Activated CD4-positive, alpha-beta T cell treated with anti-CD3 and anti-CD28 coated beads, Interleukin-2, amount 50 U/mL, for 24 hours (primary cell): ENCODE data around the gene NUDT16.
"Not testable (repeated sequence)": the region's sequence is repeated elsewhere in the genome, so short reads cannot be mapped to it uniquely, and the experiment has no call there.

Source experiments
- DNase-seq, 2 donors: peaks; one replicate each; pipeline ENCODE4 v3.0.0-alpha.2; 2020; ENCODE audit warnings: low read depth in 1 of 2, low spot score in 1 of 2

NUDT16 gene

DNA sequence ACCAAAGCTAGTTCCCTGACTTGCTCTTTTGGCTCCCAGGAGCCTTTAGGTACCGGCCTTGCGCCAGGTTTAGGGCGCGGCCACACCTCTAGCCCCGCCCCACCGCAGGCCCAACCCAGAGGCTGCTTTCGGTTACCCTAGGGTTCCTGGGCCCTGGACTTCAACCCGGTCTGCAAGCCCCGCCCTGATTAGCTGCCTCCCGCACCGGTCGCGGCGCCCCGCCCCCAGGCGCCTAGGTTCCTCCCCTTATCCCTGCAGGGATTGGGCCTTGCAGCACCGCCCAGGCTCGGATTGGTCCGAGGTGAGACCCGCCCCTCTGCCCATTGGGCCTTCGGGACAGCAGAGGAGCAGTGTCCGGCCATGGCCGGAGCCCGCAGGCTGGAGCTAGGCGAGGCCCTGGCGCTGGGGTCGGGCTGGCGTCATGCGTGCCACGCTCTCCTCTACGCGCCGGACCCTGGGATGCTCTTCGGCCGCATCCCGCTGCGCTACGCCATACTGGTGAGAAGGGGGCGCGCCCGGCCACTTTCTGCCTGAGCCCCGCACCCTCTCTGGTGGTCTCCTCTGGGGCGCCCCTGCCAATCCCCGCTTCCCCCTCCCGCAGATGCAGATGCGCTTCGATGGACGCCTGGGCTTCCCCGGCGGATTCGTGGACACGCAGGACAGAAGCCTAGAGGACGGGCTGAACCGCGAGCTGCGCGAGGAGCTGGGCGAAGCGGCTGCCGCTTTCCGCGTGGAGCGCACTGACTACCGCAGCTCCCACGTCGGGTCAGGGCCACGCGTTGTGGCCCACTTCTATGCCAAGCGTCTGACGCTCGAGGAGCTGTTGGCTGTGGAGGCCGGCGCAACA lies at the start of gene NUDT16:
TSS of gene NUDT16 (plus strand) at position 330 of the 847 bp plus-strand sequence. CDS start at position 361, 31 bp downstream.
- peak; percentile 89 to 92 for DNase-seq

DNA sequence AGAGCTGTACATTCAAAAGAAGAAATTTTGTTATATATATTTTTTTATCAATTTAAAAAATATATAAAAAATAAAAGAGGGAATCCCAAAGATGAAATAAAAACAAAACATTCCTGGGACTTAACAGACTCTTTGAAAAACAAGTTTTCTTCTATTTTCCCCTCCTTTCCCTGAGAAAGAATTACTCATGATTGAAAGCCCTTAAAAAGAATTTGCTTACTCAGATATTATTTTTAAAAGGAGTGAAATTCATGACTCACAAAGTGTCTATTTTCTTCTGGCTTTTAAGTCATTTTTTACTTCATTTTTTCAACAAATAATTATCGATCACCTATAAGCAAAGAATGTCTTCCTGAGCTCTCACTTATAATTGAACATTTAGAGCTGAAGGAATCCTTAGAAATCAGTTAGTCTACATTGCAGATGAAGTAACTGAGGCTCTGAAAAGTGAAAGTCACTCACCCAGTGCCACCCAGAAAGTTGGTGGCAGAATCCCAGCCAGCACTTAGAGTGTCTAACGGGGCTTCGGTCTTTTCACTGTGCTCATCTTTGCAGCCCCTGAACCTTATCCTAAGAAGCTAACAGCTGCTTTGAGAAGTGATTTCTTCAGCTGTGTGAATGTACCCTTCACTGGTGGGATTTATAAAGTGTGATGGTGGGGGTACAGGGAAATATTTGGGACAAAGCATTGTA lies 42.5 kb upstream of the NUDT16 start:
- DNase-seq, result no peak

DNA sequence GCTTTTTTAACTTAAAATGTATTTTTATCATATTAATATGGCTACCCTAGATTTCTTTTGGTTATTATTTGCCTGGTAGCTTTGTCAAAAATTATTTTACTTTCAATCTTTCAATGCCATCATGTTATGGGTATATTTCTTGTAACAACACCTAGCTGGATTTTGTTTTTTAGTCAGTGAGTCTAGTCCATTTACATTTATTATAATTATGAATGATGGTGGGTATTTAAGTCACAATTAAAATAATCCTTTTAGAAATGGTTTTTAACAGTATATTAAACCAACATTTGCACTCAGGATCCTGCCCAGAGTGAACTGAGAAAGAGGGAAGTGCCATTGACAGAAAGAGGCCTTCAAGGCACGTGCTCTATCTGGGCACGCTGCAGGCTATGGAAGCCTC lies 39.8 kb upstream of the NUDT16 start:
- no peak for DNase-seq

DNA sequence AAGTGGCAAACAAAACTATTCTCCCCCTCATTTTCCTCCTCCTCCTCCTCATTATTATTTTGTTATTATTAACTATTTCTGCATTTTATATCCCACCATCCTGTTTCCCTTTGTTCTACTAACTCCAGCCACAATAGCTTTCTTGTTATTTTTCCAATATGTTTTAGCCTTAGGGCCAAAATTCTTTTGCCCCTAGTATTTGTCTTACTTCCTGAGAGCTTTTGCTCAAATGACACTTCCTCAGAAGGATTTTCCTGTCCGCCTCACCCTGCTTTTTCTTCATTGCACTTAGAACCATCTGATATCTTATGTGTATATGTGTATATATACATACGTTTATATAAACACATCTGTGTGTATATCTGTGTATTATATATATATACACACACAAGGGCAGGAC lies 32.7 kb upstream of the NUDT16 start:
- DNase-seq, result no peak

DNA sequence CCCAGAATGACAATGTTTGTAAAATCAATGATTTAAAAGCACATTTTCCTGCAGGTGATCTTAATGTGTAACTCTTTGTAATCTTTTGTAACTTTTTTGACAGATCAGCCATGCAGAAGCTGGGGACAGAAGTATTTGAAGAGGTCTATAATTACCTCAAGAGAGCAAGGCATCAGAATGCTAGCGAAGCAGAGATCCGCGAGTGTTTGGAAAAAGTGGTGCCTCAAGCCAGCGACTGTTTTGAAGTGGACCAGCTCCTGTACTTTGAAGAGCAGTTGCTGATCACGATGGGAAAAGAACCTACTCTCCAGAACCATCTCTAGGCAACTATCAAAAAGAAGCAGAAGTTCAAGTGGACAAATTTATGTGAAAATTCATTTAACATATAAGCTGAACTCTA lies 32.1 kb upstream of the NUDT16 start:
- DNase-seq, result no peak

DNA sequence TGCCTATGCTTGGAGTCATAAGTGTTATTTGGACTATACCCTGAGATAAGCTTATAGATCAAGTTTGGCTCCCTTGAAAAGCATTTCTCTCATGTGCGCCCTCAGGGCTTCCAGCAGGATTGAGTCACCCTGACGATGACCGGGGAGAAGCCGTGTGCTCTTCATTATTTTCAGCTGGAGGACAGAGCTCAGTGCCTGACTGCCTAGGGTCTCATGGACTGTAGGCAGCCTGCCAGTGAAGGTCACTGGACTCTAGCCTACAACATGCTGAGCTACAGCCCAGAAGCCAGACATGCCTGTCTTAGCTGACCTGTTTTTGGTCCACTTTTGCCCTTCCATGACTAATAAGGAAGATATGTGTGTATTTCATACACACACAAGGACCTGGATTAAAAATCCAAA lies 31.6 kb upstream of the NUDT16 start:
- no peak for DNase-seq

DNA sequence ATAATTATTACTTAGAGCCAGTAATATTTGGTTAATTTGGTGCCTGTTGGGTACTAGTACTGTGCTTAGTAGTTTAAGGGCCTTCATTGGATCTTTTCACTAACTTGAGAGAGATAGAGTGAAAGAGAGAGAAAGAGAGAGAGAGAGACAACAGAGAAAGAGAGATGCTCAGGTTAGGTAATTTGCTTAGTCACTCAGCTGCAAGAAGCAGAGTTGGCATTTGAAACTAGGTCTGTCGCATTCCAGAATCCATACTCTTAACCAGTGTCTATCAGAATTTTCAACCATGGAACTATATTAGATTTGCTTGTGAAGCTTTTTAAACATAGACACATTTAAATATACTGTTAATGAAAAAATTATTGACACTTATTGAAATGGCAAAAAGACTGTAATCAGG lies 31.1 kb upstream of the NUDT16 start:
- no peak for DNase-seq

DNA sequence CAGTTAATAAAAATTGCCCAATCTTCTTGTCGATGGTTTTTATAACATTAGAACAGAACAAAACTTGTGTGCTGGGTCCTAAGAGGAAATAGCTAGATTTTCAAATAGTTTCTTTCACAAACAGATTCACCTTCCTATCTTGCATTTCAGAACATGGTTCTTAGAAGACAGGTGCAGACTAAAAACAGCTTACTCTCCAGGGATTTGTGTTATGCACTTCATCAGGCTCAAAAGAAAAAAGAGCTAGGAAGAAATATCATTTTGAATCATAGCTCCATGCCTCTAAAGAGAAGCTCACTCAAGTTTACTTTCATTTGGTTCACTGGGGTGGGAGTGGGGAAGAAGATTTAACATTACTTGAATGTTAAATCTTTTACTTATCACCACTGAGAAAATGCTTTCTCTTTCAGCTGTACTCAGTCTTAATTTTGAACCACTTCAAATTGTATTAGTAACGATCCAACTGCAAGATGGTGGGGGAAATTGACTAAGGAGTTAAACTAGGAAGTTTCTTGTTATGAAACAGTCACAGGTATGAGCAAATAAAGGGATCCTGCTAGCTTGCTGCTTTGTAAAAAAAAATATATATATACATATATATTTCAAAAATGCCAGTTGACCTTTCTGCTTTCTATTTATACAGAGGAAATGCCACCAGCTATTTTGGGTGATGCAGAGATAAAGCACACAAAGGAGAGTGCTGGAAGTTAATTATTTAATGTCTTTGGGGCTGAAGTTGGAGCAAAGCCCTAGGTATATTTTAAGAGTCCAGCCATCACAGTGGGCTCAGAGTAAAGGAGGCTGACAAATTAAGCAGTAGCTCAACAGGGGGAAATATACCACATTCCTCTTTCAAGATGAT lies 28.3 kb upstream of the NUDT16 start:
- DNase-seq, result no peak

DNA sequence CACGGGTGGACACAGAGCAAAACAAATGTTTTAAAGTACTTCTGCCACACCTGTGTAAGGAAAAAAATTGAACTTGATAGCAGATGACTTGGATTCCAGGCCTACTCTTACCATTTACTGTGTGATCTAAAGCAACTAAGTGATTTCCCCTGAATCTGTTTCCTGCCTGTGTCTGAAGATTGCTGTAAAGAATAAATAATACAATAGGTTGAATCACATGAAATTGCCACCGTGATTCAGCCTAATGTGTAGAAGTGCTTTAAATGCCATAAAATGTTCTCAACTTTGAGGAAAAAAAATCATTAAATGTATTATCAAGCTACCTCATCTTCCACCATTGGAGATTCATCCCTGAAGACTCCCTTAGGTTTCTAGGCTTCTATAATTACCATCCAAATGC lies 27.6 kb upstream of the NUDT16 start:
- DNase-seq, result no peak

DNA sequence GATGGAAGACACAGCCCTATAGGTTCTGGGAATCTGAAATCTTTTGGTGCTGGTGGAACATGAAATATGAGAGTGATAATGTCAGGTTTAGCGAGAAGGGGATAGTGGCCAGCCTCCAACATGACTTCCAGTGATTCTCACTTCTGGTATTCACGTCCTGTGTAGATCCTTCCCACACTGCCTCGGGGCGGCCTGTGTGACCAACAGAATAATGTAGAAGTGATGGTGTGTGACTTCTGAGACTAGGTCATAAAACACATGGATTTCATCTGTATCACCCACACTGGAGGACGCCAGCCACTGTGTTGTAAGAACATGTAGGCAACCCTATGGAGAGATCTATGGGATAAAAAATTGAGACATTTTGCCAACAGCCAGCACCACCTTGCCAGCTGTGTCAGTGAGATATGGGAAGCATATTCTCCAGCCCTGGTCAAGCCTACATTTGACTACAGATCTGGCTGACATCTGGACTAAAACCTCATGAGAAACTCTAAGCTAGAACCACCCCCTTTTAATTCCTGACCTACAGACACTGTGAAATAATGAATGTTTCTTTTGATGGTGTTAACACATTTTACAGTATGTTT lies 25.5 kb upstream of the NUDT16 start:
- no peak for DNase-seq

DNA sequence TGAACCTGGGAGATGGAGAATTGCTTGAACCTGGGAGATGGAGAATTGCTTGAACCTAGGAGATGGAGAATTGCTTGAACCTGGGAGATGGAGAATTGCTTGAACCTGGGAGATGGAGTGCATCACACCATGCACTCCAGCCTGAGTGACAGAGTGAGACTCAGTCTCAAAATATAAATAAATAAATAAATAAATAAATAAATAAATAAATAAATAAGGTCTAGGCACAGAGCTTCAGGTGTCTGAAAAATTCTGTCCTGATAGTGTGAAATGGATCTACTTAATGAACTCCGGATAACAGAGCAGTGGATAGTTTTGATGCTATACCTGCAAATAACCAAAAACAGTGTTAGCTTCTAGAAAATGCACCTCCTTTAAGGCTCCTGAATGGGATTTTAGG lies 24.3 kb upstream of the NUDT16 start:
- no peak for DNase-seq

DNA sequence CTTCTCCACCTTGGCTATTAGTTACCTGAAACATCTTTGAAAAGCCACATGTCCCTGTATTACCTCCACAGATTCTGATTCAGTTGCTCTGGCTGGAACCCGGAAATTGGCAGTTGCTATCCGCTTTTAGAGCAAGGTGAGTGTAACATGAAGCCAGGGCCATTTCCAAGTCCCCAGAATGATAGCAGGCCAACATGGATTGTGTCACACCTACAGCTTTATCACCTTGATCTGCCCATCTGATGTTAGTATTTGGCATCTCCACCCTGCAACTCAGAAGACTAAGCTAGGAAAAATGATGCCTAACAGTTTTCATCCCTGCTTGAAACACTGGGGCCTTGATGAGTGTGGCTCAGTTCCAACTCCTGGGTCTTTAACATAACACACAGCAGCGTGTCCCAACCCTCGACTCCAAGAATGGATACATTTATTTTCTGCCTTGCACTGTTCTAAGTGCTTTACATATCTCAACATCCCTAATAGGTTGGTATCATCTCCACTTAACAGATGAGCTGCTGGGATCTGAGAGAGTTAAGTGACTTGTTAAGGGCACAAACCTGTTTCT lies 21.3 kb upstream of the NUDT16 start:
- DNase-seq, result no peak

DNA sequence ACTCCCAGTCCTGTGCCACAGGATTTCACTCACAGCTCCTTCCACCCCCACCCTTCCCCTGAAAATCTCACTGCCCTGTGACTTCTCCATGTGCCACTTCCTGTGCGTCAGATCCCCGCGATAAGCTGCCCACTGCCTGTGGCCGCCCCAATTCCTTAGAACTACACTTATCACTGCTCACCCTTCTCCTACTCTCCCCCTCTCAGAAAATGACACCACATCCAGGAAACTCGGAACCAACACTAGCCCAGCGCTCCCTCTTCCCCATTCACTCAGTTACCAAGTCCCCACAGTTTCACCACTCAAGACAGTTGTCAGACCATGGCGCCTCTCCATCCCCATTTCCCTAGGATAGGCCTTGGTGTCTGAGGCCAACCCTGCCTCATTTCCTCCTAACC lies 20.5 kb upstream of the NUDT16 start:
- not testable (repeated sequence) for DNase-seq

DNA sequence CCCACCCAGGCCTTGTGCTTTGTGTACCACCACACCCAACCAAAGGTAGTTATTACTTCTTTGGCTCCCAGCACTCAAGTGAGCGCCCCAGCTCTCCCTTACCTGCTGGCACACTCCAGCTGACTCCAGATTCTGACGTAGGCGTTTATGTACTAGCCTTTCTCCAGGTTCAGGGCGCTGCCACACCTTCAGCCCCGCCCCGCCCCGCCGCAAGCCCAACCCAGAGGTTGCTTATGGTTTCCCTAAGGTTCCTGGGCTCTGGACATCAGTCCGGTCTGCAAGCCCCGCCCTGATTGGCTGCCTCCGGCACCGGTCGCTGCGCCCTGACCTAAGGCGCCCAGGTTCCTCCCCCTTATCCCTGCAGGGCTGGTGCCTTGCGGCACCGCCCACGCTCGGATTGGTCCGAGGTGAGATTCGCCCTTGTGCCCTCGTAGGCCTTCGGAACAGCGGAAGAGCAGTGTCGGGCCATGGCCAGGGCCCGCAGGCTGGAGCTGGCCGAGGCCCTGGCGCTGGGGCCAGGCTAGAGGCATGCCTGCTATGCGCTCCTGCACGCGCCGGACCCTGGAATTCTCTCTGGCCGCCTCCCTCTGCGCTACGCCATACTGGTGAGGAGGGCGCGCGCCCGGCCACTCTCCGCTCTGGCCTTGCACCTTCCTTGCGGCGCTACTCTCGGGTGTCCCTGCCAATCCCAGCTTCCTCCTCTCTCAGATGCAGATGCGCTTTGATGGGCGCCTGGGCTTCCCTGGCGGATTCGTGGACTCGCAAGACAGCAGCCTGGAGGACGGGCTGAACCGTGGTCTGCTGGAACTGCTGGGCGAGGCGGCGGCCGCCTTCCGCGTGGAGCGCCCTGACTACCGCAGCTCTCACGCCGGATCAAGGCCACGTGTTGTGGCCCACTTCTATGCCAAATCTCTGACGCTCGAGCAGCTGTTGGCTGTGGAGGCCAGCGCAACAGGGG lies 19.8 kb upstream of the NUDT16 start:
- no peak for DNase-seq

DNA sequence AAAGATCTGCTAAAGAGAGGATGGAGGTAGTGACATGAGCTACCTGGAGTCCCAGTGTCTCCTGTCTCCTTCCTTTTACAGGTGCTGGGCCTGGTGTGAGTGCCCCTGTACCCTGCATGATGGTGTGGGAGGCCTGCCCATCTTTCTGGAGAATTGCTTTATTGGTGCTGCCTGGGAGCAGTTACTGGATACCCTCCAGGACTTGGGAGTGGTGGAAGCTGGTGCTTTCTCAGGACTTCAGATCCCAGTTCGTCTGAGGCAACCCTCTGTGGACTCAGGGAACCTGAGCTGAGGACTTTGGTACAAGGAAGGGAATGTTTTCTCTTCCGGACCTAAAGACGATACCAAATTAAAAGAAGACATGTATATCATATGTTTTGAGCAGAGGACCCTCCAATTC lies 18.3 kb upstream of the NUDT16 start:
- DNase-seq, result no peak

DNA sequence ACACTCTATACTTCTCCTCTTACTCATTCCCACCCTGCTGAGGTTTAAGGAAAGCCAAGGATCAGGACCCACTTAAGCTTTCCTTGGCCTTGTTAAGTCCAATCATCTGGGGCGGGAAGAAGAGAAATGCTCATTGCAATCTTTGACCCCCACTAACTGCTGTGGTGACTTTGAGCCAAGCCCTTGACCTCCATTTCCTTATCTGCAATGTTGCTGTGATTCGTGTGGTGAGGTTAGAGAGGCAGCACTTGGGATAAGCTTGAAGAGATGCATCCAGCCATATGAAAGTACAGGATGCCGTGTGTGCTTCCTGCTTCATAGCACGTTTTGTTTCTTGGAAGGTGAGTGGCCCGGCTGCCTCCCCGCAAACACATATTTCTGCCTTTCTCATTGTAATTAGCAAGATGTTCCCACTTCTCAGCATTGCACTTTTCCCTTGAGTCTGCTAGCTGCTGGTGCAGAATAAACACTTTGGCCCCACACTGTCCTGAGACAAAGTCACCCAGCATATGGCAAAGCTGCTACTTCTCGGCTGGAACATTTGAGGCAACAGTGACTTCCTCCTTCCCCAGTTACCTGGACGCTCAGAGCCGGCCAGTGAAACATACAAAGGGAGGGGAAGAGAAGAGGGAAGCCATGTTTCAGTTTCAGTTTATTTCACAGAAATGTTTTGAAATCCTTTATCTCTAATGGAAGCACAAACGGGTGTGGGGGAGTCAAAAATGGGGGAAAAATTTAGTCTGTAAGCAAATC lies 10.5 kb upstream of the NUDT16 start:
- DNase-seq, result no peak

DNA sequence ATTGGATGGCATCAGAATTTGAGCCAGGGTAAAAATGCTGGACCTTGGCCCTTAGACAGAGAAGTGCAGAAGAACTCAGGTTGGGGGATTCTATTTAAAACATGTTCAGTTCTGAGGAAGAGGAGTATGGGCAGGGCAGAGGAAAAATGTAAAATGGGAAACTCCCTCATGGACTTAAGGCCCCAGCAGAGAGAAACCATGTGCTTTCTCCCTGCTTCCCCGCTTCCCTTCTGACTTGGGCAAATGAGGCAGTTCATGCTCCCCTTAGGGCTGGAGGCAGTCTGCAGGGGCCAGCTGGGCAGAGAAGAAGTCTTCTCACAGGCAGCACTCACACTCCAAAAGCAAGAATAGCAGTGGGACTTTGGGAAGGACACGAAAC lies 9.9 kb upstream of the NUDT16 start:
- no peak for DNase-seq

DNA sequence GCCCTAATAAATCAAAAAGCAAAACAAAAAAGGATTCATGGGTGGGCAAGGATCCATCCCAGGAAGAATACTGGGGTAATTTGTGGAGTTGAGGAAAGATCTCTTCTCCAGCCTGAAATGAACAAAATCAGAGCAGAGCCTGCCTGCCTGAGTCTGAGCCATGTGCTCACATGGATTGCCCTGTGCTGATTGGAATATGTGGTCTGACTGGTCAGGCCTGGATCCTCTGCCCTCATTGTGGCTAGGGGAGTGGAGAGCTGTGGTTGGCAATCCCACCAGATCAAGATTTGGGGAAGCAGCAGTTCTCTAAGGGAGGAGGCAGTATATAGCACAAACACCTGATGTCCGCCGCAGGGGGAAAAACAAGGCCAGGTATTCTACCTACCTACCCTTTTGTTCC lies 6.8 kb upstream of the NUDT16 start:
- DNase-seq, result no peak

DNA sequence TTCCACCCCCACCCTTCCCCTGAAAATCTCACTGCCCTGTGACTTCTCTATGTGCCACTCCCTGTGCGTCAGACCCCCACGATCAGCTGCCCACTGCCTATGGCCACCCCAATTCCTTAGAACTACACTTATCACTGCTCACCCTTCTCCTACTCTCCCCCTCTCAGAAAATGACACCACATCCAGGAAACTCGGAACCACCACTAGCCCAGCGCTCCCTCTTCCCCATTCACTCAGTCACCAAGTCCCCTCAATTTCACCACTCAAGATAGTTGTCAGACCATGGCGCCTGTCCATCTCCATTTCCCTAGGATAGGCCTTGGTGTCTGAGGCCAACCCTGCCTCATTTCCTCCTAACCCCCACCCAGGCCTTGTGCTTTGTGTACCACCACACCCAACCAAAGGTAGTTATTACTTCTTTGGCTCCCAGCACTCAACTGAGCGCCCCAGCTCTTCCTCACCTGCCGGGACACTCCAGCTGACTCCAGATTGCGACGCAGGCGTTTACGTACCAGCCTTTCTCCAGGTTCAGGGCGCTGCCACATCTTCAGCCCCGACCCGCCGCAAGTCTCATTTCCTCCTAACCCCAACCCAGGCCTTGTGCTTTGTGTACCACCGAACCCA lies 641 bp upstream of the NUDT16 start:
- DNase-seq, result not testable (repeated sequence)
